Fibroblast of skin of back (primary cell): ENCODE results near the gene NNAT.
A peak's percentile ranks its signal among the peaks of the same experiment; 100 is the strongest.
"Not testable (repeated sequence)": the region's sequence is repeated elsewhere in the genome, so short reads cannot be mapped to it uniquely, and the experiment has no call there.

Experiments used
- DNase-seq: peaks from one replicate; pipeline ENCODE4 v3.0.0-alpha.2; 2013

The NNAT gene

GRCh38 chr20:37524859-37525708 is 4.0 kb downstream of the NNAT start:
- DNase-seq = no peak

- DNase-seq = no peak
Observed at GRCh38 chr20:37525810-37526209, 4.8 kb downstream of the NNAT start.

DNA sequence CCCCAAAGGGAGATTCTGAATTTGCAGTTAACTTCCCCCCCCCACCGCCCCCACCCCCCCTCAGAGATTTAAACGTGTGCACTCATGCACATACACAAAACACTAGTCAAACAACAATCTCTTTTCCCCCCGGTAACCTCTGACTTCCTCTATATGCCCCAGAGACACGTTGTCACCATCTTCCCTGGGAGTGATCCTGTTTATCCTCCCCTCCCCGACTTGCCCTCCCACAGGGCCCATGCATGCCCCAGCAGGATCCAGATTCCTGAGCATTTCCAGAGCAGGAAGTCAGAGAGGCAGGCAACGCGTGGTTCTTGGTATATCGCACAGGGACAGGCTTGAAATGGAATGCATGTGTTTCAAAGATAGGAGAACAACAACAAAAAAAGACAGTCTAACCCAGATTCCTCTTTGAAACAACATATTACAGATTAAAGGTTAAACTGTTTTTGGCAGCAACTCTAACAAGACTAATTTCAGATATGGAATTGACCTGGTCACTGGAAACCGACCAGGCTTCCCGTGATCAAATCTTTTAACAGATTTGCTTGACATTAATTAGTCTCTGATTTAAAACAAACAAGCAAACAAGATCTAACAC is 5.3 kb downstream of the NNAT start:
- peak; percentile 93 for DNase-seq

DNA sequence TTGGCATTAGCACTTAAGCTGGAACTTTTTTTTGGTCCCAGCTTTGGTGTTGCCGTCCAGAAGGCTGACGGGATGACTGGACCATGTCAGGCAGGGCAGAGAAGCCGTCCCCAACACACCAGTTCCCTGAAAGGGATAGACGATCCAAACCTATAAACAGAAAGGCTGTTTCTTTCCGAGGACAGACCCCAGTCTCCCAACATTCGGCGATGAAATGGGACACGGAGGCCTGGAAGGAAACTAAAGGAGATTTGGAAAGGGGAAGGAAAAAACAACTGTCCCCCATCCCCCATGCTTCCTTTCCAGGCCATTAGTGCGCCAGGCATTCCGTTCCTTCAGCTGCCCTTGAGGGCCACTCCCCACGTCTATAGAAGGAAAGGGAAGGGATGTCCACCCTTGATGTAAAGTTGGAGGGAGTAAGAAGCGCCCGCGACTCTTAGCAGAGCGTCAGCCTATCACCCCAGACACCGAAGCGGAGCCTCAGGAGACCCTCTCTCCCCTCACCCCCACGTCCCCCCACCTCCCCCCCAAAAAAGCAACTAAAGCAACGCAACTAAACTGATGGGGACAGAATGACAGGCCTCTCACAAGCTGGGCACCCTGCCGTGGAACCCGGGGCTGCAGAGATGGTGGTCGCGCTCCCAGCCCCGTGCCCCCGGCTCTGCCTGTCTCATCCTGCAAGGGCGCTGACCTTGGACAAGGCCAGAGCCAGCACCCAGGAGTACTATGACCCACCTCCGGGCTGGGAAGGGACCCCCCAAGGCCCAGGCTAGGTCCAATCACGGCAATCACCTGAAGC is 6.0 kb downstream of the NNAT start:
- peak; percentile 51 for DNase-seq

- DNase-seq = peak; percentile 84
Observed at GRCh38 chr20:37527638-37528445, 6.8 kb downstream of the NNAT start, which contains the start of gene BLCAP. BLCAP (minus strand) TSS chr20:37527876; CDS start chr20:37519174, 8,702 bp downstream.

- DNase-seq = no peak
Observed at GRCh38 chr20:37528446-37529213, 7.6 kb downstream of the NNAT start.

- no peak for DNase-seq
Observed at GRCh38 chr20:37529214-37529967, 8.3 kb downstream of the NNAT start.

DNA sequence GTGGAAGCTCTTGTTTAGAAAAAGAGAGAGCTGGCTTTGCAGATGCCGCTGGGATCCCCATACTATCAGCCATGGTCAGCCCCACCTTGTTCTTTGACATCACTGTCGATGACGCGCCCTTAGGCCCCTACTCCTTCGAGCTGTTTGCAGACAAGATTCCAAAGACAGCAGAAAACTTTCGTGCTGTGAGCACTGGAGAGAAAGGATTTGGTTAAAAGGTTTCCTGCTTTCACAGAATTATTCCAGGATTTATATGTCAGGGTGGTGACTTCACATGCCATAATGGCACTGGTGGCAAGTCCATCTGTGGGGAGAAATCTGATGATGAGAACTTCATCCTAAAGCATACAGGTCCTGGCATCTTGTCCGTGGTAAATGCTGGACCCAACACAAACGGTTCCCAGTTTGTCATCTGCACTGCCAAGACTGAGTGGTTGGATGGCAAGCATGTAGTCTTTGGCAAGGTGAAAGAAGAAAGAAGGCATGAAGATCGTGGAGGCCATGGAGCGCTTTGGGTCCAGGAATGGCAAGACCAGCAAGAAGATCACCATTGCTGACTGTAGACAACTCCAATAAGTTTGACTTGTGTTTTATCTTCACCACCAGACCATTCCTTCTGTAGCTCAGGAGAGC is 9.0 kb downstream of the NNAT start:
- DNase-seq = no peak

DNA sequence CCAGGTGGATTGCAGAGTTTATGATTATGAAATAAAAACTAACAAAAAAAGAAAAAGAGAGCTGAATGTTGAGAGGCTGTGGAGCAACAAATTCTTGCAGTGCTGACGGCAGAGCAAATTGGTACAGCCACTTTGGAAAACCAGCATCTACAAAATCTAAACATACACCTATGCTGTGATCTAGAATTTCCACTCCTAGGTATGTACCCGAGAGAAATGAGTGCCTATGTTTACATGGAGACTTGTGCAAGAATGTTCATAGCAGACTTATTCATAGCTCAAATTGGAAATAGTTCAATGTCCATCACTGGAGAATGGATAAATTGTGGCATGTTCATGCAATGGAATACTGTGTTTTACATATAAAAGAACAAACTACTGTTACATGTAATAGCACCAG is 9.6 kb downstream of the NNAT start:
- DNase-seq = no peak

DNA sequence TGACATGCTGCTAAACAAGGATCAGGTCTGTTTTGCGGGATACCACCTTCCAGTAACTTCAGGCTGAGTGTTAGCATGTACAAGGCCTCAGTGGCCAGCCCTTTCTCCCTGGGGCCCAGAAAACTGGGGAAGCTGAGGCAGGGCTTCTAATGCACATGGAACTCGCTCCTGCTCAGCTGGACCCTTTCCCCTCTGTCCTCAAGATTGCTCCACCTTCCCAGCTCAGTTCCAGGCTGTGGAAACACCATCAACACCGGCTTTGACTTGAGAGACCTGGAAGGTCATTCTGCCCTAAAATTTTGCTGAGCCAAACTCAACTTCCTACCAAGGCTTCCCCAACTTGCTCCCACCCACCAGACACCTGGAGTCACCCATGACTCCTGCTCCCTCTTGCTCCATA is 10.8 kb downstream of the NNAT start:
- no peak for DNase-seq

GRCh38 chr20:37533154-37533715 is 12.2 kb downstream of the NNAT start:
- DNase-seq = no peak

DNA sequence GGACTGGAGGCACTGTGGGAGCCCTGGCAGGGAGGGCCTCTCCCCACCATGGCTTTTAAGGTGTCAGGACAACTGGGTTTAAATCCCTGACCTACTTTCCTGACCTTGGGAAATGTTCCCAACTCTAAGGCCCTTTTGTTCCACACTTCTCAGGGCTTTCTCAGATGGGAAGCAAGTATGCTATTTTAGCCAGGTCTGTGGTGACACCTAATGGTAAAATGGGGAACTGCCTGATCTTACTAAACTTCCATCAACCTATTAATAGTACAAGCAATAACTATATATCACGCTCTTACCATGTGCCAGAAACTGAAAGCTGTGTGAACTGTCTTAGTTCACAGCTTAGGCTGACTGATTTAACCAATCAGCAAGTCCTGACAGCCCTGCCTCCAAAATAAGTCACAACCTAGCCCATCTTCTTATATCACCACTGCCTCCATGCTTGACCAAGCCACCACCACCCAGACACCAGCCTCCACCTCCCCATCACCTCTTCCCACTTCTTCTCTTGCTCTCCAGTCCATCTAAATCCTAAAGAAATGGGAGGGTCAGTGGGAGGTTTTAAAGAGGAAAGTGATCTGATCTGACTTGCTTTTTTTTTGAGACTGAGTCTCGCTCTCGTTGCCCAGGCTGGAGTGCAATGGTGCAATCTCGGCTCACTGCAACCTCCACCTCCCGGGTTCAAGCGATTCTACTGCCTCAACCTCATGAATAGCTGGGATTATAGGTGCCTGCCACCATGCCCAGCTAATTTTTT is 13.5 kb downstream of the NNAT start:
- DNase-seq = peak; percentile 79

- DNase-seq = no peak
Observed at GRCh38 chr20:37535443-37536132, 14.5 kb downstream of the NNAT start.

GRCh38 chr20:37537505-37537904 is 16.5 kb downstream of the NNAT start:
- no peak for DNase-seq

- peak; percentile 47 for DNase-seq
Observed at GRCh38 chr20:37538003-37538402, 17.0 kb downstream of the NNAT start.

- no peak for DNase-seq
Observed at GRCh38 chr20:37539424-37539823, 18.4 kb downstream of the NNAT start.

- DNase-seq = no peak
Observed at GRCh38 chr20:37540001-37540400, 19.0 kb downstream of the NNAT start.

DNA sequence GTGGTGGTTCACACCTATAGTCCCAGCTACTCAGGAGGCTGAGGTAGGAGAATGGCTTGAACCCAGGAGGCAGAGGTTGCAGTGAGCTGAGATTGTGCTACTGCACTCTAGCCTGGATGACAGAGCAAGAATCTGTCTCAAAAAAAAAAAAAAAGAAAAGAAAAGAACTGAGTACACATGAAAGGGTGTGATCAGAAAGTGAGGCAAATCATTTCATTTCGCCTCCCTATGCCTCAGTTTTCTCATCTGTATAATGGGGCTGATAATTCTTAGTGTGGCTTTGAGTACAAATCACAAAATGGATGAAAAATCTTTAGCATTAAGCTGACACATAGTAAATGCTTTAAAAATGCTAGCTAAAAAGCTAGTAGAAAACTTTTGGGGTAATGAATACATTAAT is 19.8 kb downstream of the NNAT start:
- not testable (repeated sequence) for DNase-seq

DNA sequence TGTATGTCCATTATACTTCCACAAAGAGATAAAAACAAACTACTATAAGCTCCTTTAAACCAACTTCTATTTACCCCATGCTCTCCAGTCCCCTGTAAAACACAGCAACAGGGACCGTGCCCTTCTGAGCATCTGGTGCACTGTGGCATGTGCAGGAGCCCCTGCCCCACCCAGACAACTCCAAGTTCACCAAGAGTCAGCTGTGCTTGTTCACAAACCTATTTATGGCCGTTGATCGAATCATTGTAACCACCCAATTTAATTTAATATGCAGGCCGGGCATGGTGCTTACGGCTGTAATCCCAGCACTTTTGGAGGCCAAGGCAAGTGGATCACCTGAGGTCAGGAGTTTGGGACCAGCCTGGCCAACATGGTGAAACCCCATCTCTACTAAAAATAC is 20.3 kb downstream of the NNAT start:
- no peak for DNase-seq
